G401.6 (cell line): Measurements from ENCODE around the gene CDH20.

Source experiments
- FAIRE-seq: peaks from 2 replicates; lab custom pipeline; 2012; peaks lifted over from hg19 to GRCh38; lab: Jason Lieb, UNC

Gene CDH20

DNA sequence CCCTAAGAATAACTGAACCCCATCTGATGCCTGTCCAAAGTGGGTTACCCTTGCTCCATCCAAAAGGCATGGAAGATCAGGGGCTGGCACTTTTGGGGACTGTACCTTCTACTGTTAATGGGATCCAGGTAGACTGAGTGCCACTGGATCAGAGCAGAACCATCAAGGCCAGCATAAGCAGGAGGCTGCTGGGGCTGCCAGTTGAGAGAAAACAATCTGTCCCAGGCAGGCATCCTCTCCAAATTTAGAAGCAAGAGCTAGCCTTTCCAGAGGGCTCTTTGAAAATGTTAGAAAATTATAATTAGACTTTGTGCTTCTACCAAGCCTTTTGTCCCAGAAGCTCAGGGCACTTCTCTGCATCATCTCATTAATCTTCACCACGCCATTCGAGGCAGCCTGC, 245.6 kb downstream of the CDH20 start:
- no peak for FAIRE-seq

DNA sequence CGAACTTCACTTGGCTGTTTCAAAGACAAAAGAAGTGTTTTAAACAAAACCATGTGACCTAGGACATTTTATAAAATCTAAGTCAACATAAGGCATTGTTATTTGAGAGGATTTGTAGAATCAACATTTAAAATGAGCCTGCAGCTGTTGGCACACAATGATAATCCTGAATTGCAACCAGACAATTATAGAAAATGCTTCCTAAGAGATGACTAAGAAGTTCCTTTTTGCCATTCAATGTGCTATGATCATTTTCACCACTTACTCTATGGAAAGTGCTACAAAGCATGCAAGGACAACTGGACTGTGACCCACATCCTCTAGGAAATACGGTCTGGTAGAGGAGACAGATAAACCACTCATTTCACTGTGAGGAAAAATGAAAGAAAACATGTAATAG, 246.4 kb downstream of the CDH20 start:
- no peak for FAIRE-seq

DNA sequence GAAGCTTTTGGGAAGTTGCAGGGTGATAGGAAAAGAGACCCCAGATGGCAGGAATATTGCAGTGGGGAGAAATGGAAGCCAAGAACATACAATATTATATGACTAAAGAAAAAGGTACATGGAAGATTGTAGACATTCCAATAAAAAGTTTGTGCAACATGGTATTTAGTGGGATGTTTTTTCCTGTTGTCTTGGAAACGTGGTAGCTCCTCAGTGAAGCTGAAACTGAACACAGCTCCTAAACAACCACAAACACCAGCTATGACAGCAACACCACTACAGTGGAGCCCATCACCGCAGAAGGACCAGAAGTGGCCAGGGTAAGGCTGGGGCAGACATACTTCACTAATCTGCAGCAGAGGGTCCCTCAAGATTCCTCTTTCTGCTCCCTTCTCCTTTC, 246.8 kb downstream of the CDH20 start:
- FAIRE-seq = no peak

DNA sequence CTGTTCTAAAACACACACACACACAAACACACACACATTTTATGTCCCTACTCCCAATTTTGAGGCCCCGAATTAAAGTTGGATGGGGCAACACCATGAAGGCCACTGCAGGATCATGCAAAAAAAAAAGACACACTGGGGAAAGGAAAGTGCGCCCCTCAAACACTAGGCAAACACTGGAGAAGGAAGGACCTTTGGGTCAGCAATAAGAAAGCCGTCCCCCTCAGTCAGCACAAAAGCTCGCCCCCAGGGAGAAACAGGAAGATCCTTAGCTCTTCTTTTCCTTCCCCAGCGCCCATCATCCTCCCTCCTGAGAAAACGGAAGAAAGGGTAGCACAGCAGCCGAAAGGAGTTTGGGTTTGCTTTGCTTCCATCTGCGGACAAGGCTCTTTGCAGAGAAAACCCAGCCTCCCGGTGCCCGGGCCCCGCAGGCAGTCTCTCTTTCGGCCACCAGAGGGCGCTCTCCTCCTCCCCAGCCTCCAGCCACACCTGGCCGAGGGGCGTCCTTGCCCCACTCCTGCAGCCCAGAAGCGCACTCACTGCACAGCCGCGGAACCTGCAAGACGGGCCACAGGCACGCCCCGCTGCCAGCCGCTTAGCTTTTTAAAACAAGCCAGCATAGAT, 248.5 kb downstream of the CDH20 start:
- no peak for FAIRE-seq

DNA sequence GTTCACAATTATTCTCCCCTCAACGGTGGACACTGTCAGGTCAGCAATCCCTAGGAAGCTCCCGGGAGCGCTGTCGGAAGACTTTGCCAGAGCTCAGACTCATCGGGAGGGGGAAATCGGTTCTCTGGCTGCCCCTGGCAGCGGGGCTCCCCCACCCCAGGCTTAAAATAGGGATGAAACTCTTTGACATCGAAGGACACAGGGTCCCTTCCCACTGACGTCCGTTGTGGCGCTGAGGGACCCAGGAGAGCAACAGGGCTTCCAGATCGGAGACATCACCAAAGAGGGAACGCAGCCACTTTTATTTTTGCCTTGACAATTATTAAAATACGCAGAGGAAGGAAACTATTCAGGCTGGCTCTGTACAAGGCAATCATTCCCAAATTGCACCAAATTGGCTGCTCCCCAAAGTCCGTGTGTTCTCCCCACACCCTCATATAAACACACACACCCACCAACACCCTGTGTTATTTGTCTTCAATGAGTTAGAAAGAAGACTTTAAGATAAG, 249.0 kb downstream of the CDH20 start:
- FAIRE-seq = no peak

DNA sequence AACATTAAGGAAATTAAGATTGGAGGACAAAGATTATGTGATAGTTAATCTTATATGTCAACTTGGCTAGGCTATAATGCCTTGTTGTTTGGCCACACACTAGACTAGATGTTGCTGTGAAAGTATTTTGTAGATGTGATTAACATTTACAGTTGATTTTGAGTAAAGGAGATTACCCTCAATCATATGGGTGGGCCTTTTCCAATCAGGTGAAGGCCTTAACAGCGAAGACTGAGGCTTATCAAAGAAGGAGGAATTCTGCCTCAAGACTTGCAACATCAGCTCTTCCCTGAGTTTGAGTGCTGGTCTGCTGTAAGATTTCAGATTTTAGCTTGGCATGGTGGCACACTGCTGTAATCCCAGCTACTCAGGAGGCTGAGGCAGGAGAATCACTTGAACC, 250.3 kb downstream of the CDH20 start:
- no peak for FAIRE-seq

DNA sequence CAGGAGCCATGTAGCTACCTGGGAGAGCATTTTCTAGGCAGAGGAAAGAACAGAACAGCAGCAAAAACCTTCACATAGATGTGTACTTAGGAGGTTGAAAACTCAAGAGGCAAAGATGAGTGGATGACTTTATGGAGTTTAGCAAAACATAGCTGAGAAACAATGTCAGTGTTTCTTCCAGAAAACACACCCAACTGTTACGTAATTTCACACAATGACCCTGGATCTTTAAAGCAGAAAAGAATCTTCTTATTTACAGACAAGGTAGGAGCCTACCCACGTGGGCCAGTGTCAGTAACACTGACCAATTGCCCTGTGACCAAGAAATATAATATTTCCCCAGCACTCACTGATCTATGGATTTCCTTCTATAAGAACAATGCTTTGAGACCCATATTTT, 254.6 kb downstream of the CDH20 start:
- FAIRE-seq = no peak

DNA sequence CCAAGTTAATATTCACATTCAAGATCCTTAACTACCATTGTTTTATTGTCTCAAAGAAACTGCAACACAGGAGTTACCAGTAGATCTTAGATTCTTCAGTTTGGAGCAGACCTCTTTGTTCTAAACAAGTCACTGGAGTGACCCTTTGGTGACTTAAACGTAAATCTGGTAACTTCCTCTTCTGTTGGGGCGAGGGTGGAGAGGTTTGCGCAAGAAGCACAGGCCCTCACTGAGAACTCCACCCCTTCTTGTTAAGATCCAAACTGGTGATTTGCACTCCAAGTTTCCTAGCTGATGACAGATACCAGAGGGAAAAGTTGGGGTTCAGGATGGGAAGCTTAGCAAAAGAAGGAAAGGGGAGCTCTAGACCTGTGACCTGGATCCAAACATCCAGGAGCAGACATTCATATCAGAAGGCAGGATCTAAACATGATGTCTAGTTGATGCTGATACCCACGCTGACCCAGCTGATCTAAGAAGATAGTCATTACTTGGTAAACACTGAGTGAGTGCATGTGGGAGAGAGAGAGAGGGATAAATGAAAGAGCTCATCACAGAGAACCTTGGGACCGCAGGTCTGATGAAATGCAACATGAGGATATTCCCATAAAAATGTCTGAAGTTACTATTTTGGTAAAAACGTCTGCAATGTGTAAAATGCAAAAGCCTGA, 256.0 kb downstream of the CDH20 start:
- no peak for FAIRE-seq

DNA sequence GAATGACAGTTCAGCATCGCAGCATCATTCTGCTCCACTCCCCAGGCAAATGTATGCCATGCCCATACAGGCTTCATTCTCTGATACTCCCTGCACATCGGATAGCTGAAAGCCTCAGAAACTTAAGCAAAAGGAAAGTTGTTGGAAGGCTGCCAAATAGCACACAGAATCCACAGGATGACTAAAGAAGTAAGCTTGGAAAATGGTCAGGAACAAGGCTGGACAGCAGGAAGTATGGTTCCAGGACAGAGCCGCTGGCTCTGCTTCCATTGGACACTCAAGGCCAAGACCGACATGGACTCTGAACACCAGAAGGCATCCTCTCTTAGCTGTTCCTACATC, 256.5 kb downstream of the CDH20 start:
- no peak for FAIRE-seq

DNA sequence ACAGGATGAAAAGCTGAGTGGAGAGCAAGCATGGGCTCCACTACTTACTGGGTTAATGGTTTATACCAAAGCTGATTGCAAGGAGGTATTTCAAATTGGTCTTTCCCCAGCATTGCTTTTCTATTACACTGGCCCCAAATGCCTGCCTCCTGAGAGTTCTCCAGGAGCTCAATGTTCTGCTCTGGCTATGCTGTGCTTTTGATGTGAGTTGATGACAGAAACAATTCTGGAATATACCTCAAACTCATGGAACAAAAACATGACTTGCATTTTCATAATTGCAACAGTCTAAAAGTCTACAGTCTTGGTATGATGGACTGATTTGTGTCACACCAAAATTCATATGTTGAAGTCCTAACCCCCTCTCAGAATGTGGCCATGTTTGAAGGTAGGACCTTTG, 258.0 kb downstream of the CDH20 start:
- no peak for FAIRE-seq

DNA sequence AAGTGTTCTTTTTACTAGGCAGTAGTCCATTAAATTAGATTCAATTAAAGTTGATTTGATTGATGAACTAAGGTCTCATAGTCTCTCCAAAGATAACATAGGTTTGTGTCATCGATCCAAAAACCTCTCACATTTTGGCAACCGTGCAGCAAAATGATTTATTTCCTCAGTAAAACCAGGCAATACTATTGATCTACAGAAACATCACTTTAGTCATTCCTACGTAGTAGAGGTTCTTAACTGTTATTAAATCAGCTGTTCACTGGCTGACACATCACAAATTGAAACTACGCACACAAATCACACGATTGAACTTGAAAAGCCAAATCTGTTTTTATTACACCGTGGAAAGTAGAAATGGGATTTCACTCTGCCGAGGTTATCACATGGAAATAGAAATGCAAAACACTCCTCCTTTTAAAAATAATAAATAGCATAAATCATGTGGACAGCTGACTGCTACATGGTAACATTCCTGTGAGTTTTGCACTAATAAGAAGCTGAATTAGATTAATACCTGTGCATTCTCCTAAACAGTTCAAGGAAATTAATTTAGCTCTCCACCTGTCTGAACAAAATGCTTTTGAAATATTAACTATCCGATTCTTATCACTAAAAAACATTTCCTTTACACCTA, 262.5 kb downstream of the CDH20 start:
- FAIRE-seq = no peak

DNA sequence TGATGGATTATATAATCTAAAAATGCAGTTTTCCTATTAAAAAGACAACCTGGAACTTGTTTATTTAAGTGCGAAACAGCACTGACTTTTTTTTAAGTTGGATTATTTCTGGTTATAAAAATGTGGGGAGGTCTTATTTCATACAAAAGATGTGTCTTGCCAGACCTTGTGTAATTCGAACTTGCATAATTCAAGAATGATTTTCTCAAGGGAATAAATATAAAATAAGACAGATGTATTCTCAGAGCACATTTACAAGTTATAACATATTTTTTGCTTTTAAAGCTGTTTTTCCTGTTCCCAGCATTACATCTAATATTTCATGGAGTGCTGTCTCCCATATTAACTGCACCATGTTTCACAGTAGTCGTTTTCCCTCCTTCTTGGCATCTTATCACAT, 263.1 kb downstream of the CDH20 start:
- no peak for FAIRE-seq

DNA sequence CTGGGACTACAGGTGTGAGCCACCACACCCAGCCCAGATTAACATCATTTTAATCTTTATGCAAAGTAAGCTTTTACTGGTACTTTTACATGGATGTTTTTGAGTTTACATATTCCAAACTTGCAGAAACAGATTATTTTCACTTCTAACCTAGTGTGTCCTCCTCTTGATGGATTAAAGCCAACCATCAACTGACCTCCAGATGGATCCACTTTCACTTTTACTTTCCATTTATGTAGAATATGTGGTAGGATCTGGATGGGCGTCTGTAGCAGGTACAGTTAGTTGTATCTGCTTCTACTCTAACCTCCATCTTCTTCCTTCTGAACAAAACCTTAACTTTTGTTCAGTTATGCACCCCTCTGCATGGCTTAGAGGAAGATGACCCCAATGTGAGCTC, 264.1 kb downstream of the CDH20 start:
- no peak for FAIRE-seq

DNA sequence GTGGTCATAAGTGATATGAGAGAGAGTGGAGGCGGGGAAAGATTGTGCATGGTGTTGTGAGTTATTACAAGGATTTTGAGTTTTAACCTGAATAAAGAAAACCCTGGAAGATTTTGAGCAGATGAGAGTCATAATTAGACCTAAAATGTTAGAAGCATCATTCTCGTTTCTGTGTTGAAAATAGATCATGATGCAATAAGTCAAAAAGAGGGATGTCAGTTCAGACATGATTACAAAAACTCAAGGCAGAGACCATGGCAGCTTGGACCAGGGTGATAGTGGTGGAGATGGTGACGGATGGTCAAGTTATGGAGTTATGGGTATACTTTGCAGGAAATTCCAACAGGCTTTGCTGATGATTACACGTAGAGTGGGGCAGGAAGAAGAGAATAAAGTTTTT, 267.2 kb downstream of the CDH20 start:
- no peak for FAIRE-seq

DNA sequence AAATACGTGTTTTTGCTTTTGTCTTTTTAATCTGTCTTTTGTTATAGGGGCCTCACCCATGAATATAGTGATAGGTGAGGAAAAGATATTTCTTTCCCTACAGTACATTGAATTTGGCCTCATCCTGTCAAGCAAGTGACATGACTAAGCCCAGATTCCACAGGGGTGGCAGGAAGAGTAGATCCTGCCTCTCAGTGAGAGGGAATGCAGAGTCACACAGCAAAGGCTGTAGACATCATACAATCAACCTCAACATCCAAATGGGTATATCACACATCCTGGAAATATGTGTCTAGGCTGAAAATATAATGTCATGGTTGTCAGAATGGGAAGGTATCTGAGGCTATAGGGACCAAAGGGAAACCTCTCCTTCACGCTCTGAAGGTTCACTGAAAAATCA, 269.6 kb downstream of the CDH20 start:
- no peak for FAIRE-seq
